Stimulated activated CD8-positive, alpha-beta memory T cell treated with anti-CD3 and anti-CD28 coated beads, Interleukin-4, amount 100 ng/mL, for 48 hours (primary cell): ENCODE measurements around the gene LYVE1.

ENCODE experiments used
- DNase-seq: peaks from one replicate; pipeline ENCODE4 v3.0.0-alpha.2; 2020

Gene LYVE1

DNA sequence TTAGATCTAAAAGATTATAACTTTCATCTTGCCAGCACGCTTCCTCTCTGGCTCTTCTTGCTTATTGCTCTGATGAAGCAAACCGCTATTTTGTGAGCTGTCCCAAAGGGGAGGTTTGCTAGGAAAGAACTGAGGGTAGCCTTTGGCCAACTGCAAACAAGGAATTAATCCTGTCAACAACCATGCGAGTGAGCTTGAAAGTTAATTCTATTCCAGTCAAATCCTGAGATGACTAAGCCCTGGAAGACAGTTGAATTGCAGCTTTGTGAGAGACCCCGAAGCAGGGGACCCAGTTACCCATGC is 17.2 kb downstream of the LYVE1 start:
- no peak for DNase-seq

DNA sequence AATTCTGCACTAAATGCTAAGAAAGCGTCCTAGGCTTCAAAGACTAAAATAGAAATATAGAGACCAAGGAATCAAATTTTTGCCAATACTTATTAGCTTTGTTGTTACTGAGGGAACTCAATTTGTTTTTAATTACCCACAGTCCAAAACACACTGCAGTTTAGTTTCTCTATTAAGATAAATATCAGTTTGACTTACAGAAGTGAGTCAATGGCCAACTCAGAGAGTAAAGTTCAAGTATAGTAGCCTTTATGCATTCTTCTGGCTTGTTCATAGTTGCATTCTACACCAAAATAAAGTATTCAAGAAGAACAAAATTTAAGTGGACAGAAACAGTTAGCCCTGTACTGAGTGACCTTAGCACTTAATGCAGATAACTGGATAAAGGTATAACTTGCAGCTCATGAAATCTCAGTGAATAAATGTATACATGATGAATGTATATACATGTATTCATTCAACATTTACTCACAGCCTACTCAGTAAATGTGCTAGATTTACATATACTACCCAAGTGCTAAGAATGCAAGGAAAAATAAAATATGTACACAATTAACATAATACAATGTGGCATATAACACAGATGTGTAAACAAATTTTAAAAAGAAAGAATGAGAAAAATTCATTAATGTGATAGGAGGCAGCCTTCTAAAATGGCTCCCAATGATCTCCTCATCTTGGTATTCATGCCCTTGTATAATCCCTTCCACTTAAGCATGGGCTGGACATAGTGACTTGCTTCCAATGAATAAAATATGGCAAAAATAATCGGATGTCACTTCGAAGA is 17.8 kb downstream of the LYVE1 start:
- DNase-seq: no peak

DNA sequence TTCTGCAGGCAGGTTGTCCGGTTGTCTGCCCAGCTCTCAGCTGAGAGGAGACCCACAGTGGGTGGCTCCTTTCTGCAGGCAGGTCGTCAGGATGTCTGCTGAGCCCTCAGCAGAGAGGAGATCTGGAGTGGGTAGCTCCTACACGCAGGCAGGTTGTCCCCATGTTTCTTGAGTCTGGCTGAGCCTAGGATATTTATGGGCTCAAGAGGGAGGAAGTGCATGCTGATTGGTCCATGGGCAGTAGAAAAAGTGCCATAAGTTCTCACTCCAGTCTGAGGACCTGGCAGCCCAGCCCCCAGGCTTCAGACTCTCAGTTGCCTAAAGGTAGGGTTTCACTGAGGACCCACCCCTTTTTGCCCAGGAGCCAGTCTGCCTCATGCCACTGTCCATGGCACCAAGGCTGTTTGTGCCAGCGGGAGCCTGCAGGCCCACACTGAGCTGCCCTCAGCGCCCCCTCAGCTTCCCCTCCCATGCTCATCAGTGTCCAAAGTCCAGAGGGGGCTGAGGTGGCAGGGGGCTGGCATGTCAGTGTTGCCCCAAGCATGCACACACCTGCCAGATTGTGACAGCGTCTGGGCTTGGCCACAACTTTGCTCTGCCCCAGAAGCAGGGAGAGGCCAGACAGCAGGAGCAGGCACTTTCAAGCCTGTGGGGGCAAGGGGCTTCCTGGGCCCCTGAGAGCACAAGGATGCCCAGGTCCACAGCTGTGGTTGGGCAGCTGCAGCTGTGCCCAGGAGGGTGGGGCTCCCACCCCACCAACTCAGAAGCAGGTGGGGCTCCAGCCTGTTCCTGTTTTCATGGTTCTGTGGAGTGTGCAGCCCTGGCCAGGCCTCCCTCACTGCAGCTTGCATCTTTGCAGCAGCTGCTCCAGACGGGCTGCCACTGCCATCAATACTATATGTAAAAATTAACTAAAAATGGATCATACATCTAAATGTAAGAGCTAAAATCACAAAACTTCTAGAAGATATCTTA is 23.7 kb downstream of the LYVE1 start:
- DNase-seq: no peak

DNA sequence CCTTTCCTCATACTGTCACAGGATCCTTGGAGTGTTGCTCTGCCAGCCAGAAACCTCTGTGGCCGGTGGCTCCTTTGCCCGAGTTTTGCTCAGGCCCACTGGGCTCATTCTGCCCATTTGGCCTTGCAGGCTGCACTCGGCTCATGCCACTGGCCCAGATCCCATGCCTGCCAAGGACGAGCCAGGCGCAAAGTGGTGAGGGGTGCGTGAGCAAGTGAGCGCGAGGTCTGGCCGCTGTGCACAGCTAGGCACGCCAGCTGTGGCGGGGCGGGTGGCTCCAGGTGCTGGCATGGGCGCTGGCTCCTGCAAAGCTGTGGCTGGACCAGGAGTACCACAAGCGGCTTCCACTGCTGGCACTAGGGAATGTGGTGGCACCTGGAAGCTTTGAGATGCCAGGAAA is 24.7 kb downstream of the LYVE1 start:
- no peak for DNase-seq

DNA sequence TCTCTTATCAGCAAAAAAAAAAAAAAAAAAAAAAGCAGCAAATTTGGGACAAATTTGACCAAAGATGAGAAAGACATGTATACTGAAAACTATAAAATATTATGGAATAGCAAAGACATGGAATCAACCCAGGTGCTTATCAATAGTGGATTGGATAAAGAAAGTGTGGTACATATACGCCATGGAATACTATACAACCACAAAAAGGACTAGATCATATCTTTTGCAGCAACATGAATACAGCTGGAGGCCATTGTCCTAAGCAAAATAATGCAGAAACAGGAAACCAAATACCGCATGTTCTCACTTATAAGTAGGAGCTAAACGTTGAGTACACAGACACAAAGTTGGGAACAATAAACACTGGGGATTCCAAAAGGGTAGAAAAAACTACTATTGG is 25.7 kb downstream of the LYVE1 start:
- DNase-seq: no peak

DNA sequence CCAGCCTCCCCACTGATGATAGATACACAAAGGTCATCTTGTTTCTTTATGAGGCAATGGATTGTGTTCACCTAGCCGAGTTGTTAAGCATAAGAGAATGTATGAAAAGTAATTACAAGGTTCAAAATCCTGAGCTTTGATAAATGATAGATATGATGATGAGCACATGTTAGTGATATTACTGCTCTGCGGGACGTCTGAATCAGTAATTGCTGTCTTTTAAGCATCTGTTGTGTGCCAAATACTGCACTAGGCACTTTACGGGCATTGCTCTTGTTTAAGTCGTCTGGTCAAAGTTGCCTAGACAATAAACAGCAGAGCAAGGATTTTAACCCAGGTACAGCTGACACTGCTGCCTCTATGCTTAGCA is 26.9 kb downstream of the LYVE1 start:
- DNase-seq: no peak

DNA sequence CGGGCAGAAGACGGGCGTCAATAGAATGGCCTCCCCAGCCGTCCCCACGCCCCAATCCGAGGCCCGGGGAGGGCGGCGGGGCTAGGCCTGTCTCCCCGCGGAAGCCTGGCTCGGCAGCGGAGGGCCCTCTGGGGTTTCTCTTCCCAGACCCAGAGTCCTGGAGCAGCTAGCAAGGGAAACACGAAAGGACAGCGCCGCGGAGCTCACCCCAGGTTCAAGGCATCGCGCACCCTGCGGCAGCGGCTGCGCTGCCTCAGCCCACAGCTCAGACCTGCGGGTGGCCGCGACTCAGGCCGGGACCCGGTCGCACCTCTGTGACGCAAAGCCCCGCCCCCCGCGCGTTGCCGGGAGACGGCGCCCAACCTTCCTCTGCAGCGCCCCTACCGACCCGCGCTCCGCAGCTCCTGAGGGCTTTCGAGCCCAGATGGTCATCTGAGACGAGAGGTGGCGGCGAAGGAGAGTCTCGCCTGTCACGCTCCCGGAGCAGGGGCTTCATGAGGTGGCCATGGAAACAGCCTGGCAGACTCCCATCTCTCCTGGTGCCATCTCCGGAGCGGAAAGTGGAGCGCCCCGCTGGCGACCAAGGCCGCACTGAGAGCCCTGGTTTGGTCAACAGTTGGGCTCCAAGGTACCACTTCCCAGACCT is 27.4 kb downstream of the LYVE1 start, which contains the start of gene RNF141:
RNF141 (minus strand) TSS at position 273 of the 646 bp plus-strand sequence. CDS start 7,029 bp downstream, outside the sequence.
- peak; percentile 99 for DNase-seq

DNA sequence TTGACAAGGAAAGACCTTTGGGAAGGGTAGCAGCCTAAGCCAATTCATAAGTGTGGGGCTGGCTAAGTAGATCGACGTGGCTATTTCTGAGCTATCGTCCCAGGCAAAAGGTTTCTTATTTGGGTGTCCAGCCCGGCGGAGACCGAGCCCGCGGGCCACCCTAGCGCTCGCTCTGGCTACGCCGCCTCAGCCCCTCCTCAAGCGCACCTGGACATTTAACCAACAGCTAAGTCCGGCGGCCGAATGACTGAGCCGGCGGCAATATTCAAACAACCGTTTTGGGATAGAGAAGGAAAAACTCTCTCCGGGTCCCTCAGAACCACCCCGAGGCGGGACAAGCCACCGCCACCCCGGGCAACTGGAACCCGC is 27.9 kb downstream of the LYVE1 start:
- no peak for DNase-seq

DNA sequence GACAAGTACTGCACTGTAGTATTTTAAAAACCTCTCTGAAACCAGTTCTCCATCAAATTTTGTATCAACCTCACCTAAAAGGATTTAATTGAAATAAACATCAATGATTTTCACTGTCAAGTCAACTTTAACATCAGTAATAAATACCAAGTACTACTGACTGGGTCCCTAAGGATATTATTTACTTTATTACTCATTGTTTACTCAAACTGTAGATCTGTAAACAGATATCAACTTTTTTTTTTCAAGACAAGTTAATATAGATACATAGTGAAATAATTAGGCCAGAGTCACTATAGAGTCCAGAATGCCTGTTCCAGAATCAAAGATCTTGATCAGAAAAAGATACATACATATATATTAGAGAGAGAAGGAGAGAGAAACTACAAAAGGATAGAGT is 29.1 kb downstream of the LYVE1 start:
- no peak for DNase-seq

DNA sequence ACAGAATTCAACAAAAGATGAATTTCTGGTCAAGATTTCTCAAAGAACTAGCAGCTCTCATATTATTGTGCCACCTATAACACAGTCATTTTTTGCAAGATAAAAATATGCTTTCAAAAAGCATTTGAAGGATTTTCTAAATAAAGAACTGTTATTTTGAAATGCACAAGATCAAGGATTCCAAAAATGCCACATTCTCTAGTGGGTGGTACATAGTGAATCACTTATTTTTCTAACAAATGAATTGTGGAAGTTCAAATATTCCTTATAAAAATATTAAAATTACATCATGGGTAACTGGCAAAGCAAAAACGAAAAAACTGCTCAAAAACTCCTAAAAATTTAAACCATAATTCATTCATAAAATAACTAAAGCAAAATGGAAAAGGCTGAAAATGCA is 29.5 kb downstream of the LYVE1 start:
- no peak for DNase-seq

DNA sequence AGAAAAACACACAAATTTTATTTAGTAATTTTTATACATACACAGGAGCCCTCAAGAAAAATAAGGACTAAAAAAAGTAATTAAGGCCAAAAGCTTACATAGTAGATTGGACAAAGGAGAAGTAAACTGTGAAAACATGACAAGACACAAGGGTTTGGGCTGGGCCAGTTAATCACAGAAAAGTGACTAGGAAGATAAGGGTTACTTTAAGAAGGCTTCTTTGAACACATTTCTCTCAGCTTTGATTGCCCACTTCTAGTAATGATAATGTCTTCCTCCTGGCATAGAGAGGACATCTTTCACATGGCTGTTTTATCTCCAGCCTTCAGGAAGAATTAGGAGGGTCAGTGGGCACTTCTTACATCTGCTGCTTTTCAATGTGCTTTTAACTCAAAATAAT is 30.9 kb downstream of the LYVE1 start:
- DNase-seq: no peak

DNA sequence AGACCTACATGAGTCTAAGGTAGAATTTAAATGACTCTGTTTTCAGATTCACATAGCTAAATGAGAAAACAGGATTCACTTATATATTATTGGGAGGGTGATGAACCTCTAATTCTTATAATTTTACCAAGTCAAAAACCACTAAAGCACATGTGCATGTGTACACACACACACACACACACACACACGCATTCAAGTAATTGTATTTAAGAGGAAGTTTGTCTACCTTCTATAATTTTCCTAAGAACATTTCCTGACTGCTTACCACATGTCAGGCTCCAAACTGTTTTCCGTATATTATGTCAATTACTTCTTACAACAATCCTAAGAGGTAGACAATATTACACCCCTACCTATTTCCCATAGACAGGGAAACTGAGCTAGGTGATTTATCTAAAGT is 34.1 kb downstream of the LYVE1 start:
- DNase-seq: no peak

DNA sequence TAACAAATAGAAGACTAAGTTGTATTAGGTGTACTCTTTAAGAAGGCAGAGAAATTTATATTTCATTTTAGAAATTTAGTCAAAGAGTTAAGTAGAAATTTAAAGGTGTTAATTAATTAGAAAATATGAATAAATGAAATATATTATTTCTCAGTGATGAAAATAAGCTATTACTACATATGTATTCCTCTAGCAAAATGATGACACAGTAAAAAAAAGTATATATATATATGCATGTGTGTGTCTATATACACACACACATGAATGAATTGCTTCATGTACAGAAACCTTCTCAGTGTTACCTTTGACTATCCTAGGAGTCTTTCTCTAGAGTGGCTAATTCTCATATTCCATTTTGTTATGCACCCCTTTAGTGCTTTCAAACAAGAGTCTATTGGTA is 35.1 kb downstream of the LYVE1 start:
- DNase-seq: no peak

DNA sequence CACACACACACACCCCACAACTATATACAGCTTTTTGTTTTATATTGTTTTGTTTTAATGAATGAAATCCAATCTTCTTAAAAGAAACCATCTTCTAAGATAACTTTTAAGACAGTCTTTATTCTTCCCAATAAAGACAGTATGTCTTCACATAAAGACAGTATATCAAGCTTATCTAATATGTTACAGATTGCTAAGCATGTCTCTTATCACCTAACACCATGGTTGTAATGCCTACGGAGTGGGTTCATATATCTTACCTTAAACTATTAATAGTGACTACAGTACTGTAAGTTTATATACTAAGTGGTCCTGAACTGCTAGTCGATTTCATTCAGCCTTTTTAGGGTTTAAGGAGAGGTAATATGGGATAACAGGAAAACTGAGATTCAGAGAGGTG is 35.9 kb downstream of the LYVE1 start:
- DNase-seq: no peak

DNA sequence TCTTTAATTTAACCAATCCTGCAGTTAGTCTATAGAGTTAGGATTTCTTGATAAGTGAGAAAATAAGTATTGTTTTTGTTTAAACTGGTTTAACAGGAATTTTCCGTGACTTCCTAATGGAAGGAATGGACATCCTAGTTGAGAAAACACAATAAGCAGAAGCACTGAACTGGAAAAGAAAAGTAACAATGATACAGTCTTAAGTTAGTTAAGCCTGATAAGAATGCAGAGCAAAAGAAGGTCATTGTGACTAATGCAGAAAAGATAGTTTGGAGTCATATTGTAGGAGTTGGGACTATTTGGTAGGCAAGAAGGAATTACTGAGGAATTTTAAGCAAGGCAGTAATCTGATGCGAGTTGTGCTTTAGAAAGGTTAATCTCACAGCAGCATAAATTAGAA is 39.2 kb downstream of the LYVE1 start:
- no peak for DNase-seq

DNA sequence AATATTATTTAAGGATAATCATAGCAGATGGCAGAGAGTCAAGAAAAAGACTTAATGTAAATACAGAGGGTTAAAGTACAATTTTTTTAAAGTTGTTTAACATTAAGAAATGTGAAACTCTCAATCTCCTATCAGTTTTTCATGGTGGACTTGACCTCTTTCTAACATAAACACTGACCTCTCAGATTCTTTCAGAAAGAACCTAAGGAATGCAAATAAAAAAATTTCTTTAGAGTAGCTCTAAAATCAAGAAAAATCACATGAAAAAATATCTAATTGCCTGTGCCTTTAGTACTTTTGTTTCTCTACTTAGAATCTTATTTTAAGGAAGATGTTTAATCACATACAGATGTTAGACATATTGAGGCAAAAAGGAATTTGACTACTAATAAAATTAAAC is 40.3 kb downstream of the LYVE1 start:
- no peak for DNase-seq

DNA sequence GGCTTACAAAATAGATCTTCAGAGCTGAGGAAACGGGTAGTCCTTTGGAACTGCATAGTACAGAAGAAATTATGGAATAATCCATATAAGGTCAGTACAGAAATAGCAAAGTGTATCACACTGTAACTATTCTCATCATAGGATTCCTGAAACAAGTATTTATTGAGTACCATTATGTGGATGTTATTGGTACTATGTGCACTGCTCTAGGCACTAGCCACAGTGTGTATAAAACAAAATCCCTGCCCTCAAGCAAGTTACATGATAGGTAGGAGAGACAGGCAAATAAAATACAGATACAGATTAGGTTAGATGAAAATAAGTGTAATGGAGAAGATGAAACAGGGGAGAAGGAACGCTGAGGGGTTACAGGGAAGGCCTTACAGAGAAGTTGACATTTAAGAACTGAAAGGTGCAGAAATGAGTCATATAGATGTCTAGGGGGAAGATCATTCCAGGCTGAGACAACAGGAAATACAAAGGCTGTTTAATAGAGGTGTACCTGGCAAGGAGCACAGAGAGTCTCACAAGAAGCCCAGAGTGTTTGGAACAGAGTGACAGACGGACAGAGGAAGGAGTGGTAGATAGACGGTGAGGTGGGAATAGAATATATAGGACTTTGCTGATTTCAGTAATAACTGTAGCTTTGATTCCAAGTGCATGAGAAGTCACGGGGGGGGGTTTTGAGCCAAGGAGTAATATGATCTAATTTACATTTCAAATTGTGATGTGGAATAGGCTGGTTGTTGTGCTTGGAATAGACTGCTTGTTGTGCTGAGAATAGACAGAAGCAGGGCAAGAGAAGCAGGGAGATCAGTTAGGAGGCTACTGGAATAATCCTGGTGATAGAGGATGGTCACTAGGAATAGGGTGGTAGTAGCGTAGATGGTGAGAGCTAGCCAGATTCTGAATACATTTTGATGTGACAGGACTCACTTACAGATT is 41.2 kb downstream of the LYVE1 start:
- no peak for DNase-seq

DNA sequence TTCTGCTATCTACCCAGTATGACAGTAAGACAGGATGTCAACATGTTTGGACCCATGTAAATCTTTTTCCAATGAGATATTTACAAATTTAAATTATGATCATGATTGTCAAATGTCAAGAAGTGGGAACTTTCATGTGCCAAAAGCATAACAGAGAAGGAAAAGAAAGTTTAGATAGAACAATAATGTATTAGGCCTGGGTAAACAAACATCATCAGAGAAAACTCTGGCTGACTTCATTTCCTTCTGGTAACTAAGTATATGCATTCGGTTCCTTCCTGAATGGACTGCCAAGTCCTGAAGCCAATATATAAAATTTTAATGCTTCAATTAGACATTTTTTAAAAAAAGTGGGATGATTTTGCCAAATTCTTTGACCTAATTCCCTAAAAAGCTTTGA is 44.0 kb downstream of the LYVE1 start:
- DNase-seq: no peak

DNA sequence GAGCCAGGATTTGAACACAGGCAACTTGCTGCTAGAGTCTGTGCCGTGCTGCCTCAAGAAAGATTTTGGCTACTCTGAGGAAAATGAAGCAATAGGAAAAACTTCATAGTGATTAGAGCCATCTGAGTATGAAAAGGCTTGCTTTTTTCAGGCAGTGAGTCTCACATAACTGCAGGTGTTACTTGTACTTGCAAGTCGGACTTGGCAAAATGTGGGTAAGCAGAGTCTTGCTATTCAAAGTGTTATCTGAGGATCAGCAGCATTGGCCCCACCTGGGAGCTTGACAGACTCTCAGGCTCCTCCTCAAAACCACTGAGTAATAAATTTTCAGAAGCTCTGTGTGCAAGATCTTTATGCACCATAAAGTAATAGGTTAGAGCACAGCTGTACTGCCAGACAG is 45.5 kb downstream of the LYVE1 start:
- DNase-seq: no peak

DNA sequence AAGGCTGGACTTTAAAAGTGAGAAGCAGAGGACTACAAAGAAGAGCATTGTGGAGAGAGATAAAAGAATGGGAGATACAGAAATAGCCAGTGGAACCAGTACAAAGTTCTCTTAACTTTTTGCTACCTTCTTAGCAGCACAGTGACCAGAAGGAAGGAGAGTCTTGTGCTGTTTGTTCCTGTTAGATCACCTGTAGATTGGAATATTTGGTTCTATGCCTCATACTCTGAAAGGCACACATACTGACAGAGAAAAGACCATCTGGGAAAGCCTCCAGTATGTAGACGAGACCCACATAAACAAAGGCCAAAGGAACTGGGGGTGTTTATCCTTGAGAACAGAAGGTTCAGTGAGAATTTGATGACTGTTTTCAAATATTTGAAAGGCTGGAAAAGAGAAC is 46.2 kb downstream of the LYVE1 start:
- no peak for DNase-seq

DNA sequence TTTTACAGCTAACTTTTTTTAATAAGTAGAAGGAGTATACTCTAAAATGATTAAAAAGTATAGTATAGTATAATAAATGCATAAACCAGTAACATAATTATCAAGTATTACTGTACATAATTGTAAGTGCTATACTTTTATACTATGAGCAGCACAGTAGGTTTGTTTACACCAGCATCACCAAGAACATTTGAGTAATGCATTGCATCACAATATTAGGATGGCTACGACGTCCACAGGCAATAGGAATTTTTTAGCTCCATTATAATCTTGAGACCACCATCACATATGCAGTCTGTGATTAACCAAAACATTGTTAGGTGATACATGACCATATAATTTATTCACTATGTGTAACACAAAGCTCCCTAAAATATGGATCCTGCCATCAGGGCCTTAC is 47.9 kb downstream of the LYVE1 start:
- no peak for DNase-seq

DNA sequence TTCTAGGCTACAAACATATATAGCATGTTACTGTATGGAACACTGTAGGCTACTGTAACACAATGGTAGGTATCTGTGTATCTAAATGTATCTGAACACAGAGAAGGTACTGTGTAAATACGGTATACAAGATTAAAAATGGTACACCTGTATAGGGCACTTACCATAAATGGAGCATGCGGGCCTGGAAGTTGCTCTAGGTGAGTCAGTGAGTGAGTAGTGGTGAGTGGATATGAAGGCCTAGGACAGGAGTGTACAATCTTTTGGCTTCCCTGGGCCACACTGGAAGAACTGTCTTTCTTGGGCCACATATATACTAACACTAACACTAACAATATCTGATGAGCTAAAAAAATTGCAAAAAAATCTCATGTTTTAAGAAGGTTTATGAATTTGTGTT is 48.8 kb downstream of the LYVE1 start:
- DNase-seq: no peak

DNA sequence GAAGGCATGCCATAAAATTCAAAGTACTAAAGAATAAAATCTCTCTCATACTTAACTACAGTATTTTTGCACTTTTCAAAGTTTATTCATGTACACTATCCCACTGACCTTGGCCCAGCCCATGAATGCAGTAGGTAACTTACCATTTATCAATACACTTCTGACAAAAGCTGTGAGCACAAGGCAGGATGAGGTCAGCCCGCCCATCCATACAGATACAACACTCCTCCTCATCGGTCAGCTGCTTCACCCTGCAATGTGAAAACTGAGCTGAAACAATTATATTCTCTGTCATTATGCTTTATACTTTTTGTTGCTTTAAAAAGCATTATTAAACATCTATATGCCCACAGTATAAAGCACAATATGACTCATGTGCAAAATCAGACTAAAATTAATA is 49.6 kb downstream of the LYVE1 start:
- no peak for DNase-seq
